K562 (cell line): ENCODE data around the gene CAPZB. TPM values are rescaled to one million over a fixed set of nuclear protein-coding genes. Genes with fewer than 3 reads are reported as not detected.

Experiments used
- BACH1 ChIP-seq: fragments of 200-800 bp; sonication (Bioruptor generic); IDR thresholded peaks from 2 replicates; pipeline ENCODE4 v1.6.1; 2016; ENCODE audit warnings: missing genetic modification characterization, missing compliant biosample characterization
- CCAR2 ChIP-seq: fragments of 200-400 bp; formaldehyde crosslinking; IDR thresholded peaks from 2 replicates; pipeline ENCODE4 v1.6.1; 2017; ENCODE audit warnings: mild to moderate bottlenecking, low read depth, low read length
- CXXC5 ChIP-seq: fragments of 250-450 bp; sonication (Bioruptor Pico); IDR thresholded peaks from 2 replicates; pipeline ENCODE4 v1.8.0; 2022; ENCODE audit warnings: inconsistent platforms, mild to moderate bottlenecking, moderate library complexity
- ELF1 ChIP-seq: fragments of 200-800 bp; sonication (Bioruptor generic); IDR thresholded peaks from 2 replicates; pipeline ENCODE4 v1.6.1; 2016; ENCODE audit warnings: missing genetic modification characterization, missing compliant biosample characterization
- MEF2A ChIP-seq: IDR thresholded peaks from 2 replicates; pipeline ENCODE4 v1.6.1; 2011; ENCODE audit warnings: low read depth, mild to moderate bottlenecking, low read length, moderate library complexity; ENCODE audit not compliant: control insufficient read depth
- NELFE ChIP-seq: IDR thresholded peaks from 2 replicates; pipeline ENCODE4 v1.6.1; 2011; ENCODE audit warnings: mild to moderate bottlenecking; ENCODE audit not compliant: insufficient read depth, insufficient read length
- NR2F6 ChIP-seq: fragments of 450-650 bp; formaldehyde crosslinking; IDR thresholded peaks from 2 replicates; pipeline ENCODE4 v1.4.0; 2020; ENCODE audit warnings: mild to moderate bottlenecking
- NR4A1 ChIP-seq, 2 experiments: fragments of 250-450 bp in 1 of 2; fragments of 450-650 bp in 1 of 2; sonication (Bioruptor Pico) in 1 of 2; IDR thresholded peaks; 2 replicates each; pipeline versions ENCODE4 v1.4.0 to v1.6.1; 2016 to 2020; ENCODE audit warnings: mild to moderate bottlenecking in 2 of 2, missing compliant biosample characterization in 1 of 2, missing genetic modification characterization in 1 of 2, moderate library complexity in 1 of 2
- NRF1 ChIP-seq, 2 experiments: fragments of 450-650 bp; IDR thresholded peaks in 1 of 2; conservative IDR thresholded peaks in 1 of 2; 2 replicates each; pipeline ENCODE4 v1.6.1; 2014; ENCODE audit warnings: mild to moderate bottlenecking in 2 of 2
- RBM17 ChIP-seq: fragments of 200-400 bp; formaldehyde crosslinking; IDR thresholded peaks from 2 replicates; pipeline ENCODE4 v1.6.1; 2017; ENCODE audit warnings: low read depth, mild to moderate bottlenecking, low read length, borderline replicate concordance
- RBM34 ChIP-seq: fragments of 200-400 bp; formaldehyde crosslinking; IDR thresholded peaks from 2 replicates; pipeline ENCODE4 v1.6.1; 2018; ENCODE audit warnings: low read length, borderline replicate concordance; ENCODE audit not compliant: insufficient read depth
- RHOXF2B ChIP-seq: fragments of 250-450 bp; sonication (Bioruptor Pico); conservative IDR thresholded peaks from 2 replicates; pipeline ENCODE4 v1.5.1; 2021
- SMAD3 ChIP-seq: fragments of 450-650 bp; formaldehyde crosslinking; conservative IDR thresholded peaks from 2 replicates; pipeline ENCODE4 v1.4.0; 2020; ENCODE audit warnings: mild to moderate bottlenecking
- SMARCB1 ChIP-seq: IDR thresholded peaks from 2 replicates; pipeline ENCODE4 v1.6.1; 2011; ENCODE audit warnings: improper control_type of control experiment, low read depth; ENCODE audit not compliant: insufficient read length
- TARDBP ChIP-seq: fragments of 450-650 bp; IDR thresholded peaks from 2 replicates; pipeline ENCODE4 v1.6.1; 2016
- TCF7 ChIP-seq: sonication (generic); IDR thresholded peaks from 2 replicates; pipeline ENCODE4 v1.6.1; 2016; ENCODE audit warnings: antibody characterized with exemption, borderline replicate concordance
- ZNF124 ChIP-seq: sonication (generic); formaldehyde crosslinking; IDR thresholded peaks from 2 replicates; pipeline ENCODE4 v1.8.1; 2022; ENCODE audit warnings: missing genetic modification reagents
- ZNF282 ChIP-seq: sonication (generic); formaldehyde crosslinking; IDR thresholded peaks from 2 replicates; pipeline ENCODE4 v1.8.1; 2023; ENCODE audit warnings: missing genetic modification reagents
- ZNF384 ChIP-seq: IDR thresholded peaks from 2 replicates; pipeline ENCODE4 v1.6.1; 2012; ENCODE audit warnings: low read depth, low read length, improper control_type of control experiment
- ZNF408 ChIP-seq: fragments of 250-450 bp; sonication (Bioruptor Pico); IDR thresholded peaks from 2 replicates; pipeline ENCODE4 v1.4.0; 2020; ENCODE audit warnings: low read depth, mild to moderate bottlenecking, moderate library complexity
- ZNF436 ChIP-seq: fragments of 250-450, 450-650 bp; sonication (Bioruptor Pico); formaldehyde crosslinking; IDR thresholded peaks from 2 replicates; pipeline ENCODE4 v1.7.0; 2020; ENCODE audit warnings: mild to moderate bottlenecking
- polyA plus RNA-seq, 8 experiments: library from polyadenylated mRNA; depleted of rRNA in 4 of 8; stranded (reverse) in 5 of 8; unstranded in 3 of 8; fragments of >200 nt; fragmentation: Nextera tagmentation in 2 of 8; fragmentation: Illumina TruSeq in 1 of 8; extraction: Ambion mirVana in 2 of 8; extraction: Trizol in 1 of 8; gene quantifications; 2 replicates each; pipeline versions ENCODE4 v1.2.1 to v1.2.3, GENCODE V29; 2011 to 2014; ENCODE audit warnings: inconsistent platforms in 1 of 8, missing spikeins in 1 of 8
- total RNA-seq, 7 experiments: library from RNA; depleted of rRNA in 6 of 7; stranded (reverse); fragments of >200 nt in 6 of 7; fragmentation: Illumina TruSeq in 2 of 7; extraction: Trizol in 2 of 7; gene quantifications; 2 replicates each; pipeline versions ENCODE4 v1.2.1 to v1.2.3, GENCODE V29; 2011 to 2021; ENCODE audit warnings: low replicate concordance in 1 of 7
- TF ChIP-seq, protein P1 (sequence below): fragments of 250-450 bp; sonication (Bioruptor Pico); IDR thresholded peaks from 2 replicates; pipeline ENCODE4 v1.8.0; 2022; ENCODE audit warnings: inconsistent platforms, mild to moderate bottlenecking, moderate library complexity, borderline replicate concordance
- TF ChIP-seq, protein P2 (sequence below): sonication (generic); formaldehyde crosslinking; IDR thresholded peaks from 2 replicates; pipeline ENCODE4 v1.8.1; 2023; ENCODE audit warnings: mild to moderate bottlenecking, missing genetic modification reagents
- TF ChIP-seq, protein P3 (sequence below): fragments of 450-650 bp; IDR thresholded peaks from 2 replicates; pipeline ENCODE4 v1.6.1; 2017; ENCODE audit warnings: antibody characterized with exemption
- TF ChIP-seq, protein P4 (sequence below): sonication (generic); formaldehyde crosslinking; IDR thresholded peaks from 2 replicates; pipeline ENCODE4 v1.8.0; 2022; ENCODE audit warnings: mild to moderate bottlenecking, missing genetic modification reagents

Gene CAPZB
- total and polyA plus RNA-seq, 9 of the 15 experiments (the other 6 are each of a cell fraction or from before 2014, with no cell fraction given): 57.6 to 297 (median 125) TPM

DNA sequence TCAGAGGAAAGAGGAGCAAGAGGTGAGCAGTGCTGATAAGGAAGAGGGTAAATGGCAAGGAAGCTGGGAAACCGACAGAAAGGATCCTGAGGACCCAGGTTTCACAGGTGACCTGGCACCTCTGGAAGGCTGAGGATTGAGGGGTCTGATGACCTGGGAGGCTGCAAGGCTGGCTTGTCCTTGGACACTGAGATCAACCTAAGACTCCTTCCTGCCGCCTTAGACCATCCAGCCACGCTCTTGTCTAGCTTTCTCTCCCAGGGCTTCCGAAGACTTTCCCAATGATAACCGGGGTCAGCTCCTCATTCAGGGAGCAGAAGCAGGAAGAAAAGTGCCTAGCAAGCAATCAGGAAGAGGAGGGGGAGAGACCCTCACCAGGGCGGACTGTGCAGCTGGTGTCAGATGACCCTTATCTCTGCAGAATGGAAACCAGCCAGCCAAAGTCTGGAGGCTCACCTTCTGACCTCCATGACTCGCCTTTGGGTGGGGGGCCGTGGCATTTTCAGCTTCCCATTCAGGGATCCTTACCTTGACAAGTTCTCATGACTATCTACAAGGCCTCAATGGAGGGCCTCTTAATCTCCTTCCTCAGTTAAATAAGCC is 77.7 kb downstream of the CAPZB start (continued):
- TF ChIP-seq, protein P1, sequence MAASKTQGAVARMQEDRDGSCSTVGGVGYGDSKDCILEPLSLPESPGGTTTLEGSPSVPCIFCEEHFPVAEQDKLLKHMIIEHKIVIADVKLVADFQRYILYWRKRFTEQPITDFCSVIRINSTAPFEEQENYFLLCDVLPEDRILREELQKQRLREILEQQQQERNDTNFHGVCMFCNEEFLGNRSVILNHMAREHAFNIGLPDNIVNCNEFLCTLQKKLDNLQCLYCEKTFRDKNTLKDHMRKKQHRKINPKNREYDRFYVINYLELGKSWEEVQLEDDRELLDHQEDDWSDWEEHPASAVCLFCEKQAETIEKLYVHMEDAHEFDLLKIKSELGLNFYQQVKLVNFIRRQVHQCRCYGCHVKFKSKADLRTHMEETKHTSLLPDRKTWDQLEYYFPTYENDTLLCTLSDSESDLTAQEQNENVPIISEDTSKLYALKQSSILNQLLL (CRISPR knock-in tag): no peak
- TF ChIP-seq TCF7 (no peak), SMARCB1 (no peak), ZNF436 (CRISPR knock-in tag) (no peak), RBM34 (no peak), NRF1 (conservative IDR thresholded peaks at IDR 0.05 in 1 of 2, IDR thresholded peaks at IDR 0.05 in 1 of 2) (no peak), TARDBP (no peak), NELFE (no peak), ZNF384 (no peak), MEF2A (no peak), SMAD3 (CRISPR knock-in tag) (no peak), ELF1 (no peak), ZNF408 (CRISPR knock-in tag) (no peak), BACH1 (tag) (no peak), ZNF282 (CRISPR knock-in tag) (no peak), ZNF124 (no peak), RHOXF2B (CRISPR knock-in tag) (no peak), CCAR2 (no peak), NR2F6 (CRISPR knock-in tag) (no peak), RBM17 (no peak), CXXC5 (peak; percentile 74), NR4A1 (CRISPR knock-in tag; IDR thresholded peaks at IDR 0.05) (no peak), NR4A1 (tag; IDR thresholded peaks at IDR 0.05) (no peak)
- TF ChIP-seq, protein P2, sequence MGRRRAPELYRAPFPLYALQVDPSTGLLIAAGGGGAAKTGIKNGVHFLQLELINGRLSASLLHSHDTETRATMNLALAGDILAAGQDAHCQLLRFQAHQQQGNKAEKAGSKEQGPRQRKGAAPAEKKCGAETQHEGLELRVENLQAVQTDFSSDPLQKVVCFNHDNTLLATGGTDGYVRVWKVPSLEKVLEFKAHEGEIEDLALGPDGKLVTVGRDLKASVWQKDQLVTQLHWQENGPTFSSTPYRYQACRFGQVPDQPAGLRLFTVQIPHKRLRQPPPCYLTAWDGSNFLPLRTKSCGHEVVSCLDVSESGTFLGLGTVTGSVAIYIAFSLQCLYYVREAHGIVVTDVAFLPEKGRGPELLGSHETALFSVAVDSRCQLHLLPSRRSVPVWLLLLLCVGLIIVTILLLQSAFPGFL (CRISPR knock-in tag): no peak
- TF ChIP-seq, protein P3, sequence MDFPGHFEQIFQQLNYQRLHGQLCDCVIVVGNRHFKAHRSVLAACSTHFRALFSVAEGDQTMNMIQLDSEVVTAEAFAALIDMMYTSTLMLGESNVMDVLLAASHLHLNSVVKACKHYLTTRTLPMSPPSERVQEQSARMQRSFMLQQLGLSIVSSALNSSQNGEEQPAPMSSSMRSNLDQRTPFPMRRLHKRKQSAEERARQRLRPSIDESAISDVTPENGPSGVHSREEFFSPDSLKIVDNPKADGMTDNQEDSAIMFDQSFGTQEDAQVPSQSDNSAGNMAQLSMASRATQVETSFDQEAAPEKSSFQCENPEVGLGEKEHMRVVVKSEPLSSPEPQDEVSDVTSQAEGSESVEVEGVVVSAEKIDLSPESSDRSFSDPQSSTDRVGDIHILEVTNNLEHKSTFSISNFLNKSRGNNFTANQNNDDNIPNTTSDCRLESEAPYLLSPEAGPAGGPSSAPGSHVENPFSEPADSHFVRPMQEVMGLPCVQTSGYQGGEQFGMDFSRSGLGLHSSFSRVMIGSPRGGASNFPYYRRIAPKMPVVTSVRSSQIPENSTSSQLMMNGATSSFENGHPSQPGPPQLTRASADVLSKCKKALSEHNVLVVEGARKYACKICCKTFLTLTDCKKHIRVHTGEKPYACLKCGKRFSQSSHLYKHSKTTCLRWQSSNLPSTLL: no peak
- TF ChIP-seq, protein P4, sequence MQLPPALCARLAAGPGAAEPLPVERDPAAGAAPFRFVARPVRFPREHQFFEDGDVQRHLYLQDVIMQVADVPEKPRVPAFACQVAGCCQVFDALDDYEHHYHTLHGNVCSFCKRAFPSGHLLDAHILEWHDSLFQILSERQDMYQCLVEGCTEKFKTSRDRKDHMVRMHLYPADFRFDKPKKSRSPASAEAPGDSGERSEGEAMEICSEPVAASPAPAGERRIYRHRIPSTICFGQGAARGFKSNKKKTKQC (CRISPR knock-in tag): no peak
